HepG2 (cell line): ENCODE results near the gene PPP1R18. TPM values are rescaled to one million over a fixed set of nuclear protein-coding genes. Genes with fewer than 3 reads are reported as not detected.

Experiments used
- CBX1 ChIP-seq: IDR thresholded peaks from one replicate; pipeline ENCODE4 v1.6.1; 2016; ENCODE audit warnings: antibody characterized with exemption, low read depth
- HOXA5 ChIP-seq: sonication (generic); formaldehyde crosslinking; IDR thresholded peaks from 2 replicates; pipeline ENCODE4 v1.4.0; 2020; ENCODE audit warnings: missing genetic modification reagents
- ISL2 ChIP-seq: sonication (generic); formaldehyde crosslinking; IDR thresholded peaks from 2 replicates; pipeline ENCODE4 v1.5.0; 2020; ENCODE audit warnings: missing genetic modification reagents
- KAT8 ChIP-seq: IDR thresholded peaks from 2 replicates; pipeline ENCODE4 v1.6.1; 2016; ENCODE audit warnings: missing genetic modification reagents, missing compliant biosample characterization
- KDM6A ChIP-seq: IDR thresholded peaks from 2 replicates; pipeline ENCODE4 v1.6.1; 2016; ENCODE audit warnings: low read depth
- MAF1 ChIP-seq: sonication (generic); formaldehyde crosslinking; IDR thresholded peaks from 2 replicates; pipeline ENCODE4 v1.5.0; 2020; ENCODE audit warnings: missing genetic modification reagents, borderline replicate concordance
- MED1 ChIP-seq: sonication (generic); formaldehyde crosslinking; IDR thresholded peaks from 2 replicates; pipeline ENCODE4 v1.4.0; 2020; ENCODE audit warnings: missing genetic modification reagents
- MIER2 ChIP-seq: IDR thresholded peaks from 2 replicates; pipeline ENCODE4 v1.6.1; 2016; ENCODE audit warnings: missing biosample characterization, missing genetic modification reagents
- RERE ChIP-seq: IDR thresholded peaks from 2 replicates; pipeline ENCODE4 v1.6.1; 2016; ENCODE audit warnings: low read depth, missing genetic modification reagents, missing compliant biosample characterization
- SALL1 ChIP-seq: sonication (generic); formaldehyde crosslinking; IDR thresholded peaks from 2 replicates; pipeline ENCODE4 v1.8.0; 2022; ENCODE audit warnings: mild to moderate bottlenecking, missing genetic modification reagents
- TEAD2 ChIP-seq: sonication (generic); formaldehyde crosslinking; IDR thresholded peaks from 2 replicates; pipeline ENCODE4 v1.9.0; 2021; ENCODE audit warnings: missing genetic modification reagents
- ZNF234 ChIP-seq: sonication (generic); formaldehyde crosslinking; conservative IDR thresholded peaks from 2 replicates; pipeline ENCODE4 v1.5.1; 2020; ENCODE audit warnings: mild to moderate bottlenecking, missing genetic modification reagents
- ZNF512B ChIP-seq: sonication (generic); formaldehyde crosslinking; IDR thresholded peaks from 2 replicates; pipeline ENCODE4 v1.5.1; 2020; ENCODE audit warnings: missing genetic modification reagents, mild to moderate bottlenecking, borderline replicate concordance
- ZNF550 ChIP-seq: sonication (generic); formaldehyde crosslinking; IDR thresholded peaks from 2 replicates; pipeline ENCODE4 v1.4.0; 2020; ENCODE audit warnings: mild to moderate bottlenecking, missing genetic modification reagents, borderline replicate concordance
- ZNF556 ChIP-seq: sonication (generic); formaldehyde crosslinking; IDR thresholded peaks from 2 replicates; pipeline ENCODE4 v1.4.0; 2020; ENCODE audit warnings: mild to moderate bottlenecking, missing genetic modification reagents, borderline replicate concordance
- ZNF572 ChIP-seq: sonication (generic); formaldehyde crosslinking; IDR thresholded peaks from 2 replicates; pipeline ENCODE4 v1.5.1; 2020; ENCODE audit warnings: mild to moderate bottlenecking, missing genetic modification reagents
- ZNF782 ChIP-seq: sonication (generic); formaldehyde crosslinking; IDR thresholded peaks from 2 replicates; pipeline ENCODE4 v1.4.0; 2020; ENCODE audit warnings: missing genetic modification reagents, mild to moderate bottlenecking, borderline replicate concordance
- ZNF788 ChIP-seq: sonication (generic); formaldehyde crosslinking; IDR thresholded peaks from 2 replicates; pipeline ENCODE4 v1.5.0; 2020; ENCODE audit warnings: mild to moderate bottlenecking, missing genetic modification reagents, borderline replicate concordance
- polyA plus RNA-seq, 8 experiments: library from polyadenylated mRNA; depleted of rRNA in 3 of 8; stranded (reverse) in 7 of 8; unstranded in 1 of 8; fragments of >200 nt; fragmentation: Illumina TruSeq in 4 of 8; extraction: Trizol in 4 of 8; gene quantifications; 2 replicates each; pipeline versions ENCODE4 v1.2.1 to v1.2.3, GENCODE V29; 2011 to 2016; ENCODE audit warnings: low read depth in 4 of 8, missing spikeins in 1 of 8, mixed read lengths in 1 of 8; ENCODE audit not compliant: insufficient read depth in 1 of 8
- total RNA-seq, 5 experiments: library from RNA; depleted of rRNA; stranded (reverse); fragments of >200 nt; fragmentation: Illumina TruSeq; extraction: Trizol; gene quantifications; 2 replicates each; pipeline ENCODE4 v1.2.3, GENCODE V29; 2016; ENCODE audit warnings: low read depth in 1 of 5
- TF ChIP-seq, protein P1 (sequence below): sonication (generic); formaldehyde crosslinking; IDR thresholded peaks from 2 replicates; pipeline ENCODE4 v1.4.0; 2020; ENCODE audit warnings: missing genetic modification reagents

Gene PPP1R18
- total and polyA plus RNA-seq, 2 of the 13 experiments (the other 11 are each of a cell fraction or from before 2014, with no cell fraction given), result 4.9 to 9.2 TPM

- TF ChIP-seq, protein P1, sequence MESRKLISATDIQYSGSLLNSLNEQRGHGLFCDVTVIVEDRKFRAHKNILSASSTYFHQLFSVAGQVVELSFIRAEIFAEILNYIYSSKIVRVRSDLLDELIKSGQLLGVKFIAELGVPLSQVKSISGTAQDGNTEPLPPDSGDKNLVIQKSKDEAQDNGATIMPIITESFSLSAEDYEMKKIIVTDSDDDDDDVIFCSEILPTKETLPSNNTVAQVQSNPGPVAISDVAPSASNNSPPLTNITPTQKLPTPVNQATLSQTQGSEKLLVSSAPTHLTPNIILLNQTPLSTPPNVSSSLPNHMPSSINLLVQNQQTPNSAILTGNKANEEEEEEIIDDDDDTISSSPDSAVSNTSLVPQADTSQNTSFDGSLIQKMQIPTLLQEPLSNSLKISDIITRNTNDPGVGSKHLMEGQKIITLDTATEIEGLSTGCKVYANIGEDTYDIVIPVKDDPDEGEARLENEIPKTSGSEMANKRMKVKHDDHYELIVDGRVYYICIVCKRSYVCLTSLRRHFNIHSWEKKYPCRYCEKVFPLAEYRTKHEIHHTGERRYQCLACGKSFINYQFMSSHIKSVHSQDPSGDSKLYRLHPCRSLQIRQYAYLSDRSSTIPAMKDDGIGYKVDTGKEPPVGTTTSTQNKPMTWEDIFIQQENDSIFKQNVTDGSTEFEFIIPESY (CRISPR knock-in tag), result no peak
- TF ChIP-seq ZNF572 (CRISPR knock-in tag) (0 out of 2 replicates have a peak, but pooled peaks have one; percentile 72), TEAD2 (CRISPR knock-in tag) (no peak), KDM6A (CRISPR knock-in tag) (no peak), ZNF788 (0 out of 2 replicates have a peak, but pooled peaks have one; percentile 23), MED1 (0 out of 2 replicates have a peak, but pooled peaks have one; percentile 5), ZNF556 (CRISPR knock-in tag) (0 out of 2 replicates have a peak, but pooled peaks have one; percentile 67), ZNF234 (no peak), ZNF782 (CRISPR knock-in tag) (0 out of 2 replicates have a peak, but pooled peaks have one; percentile 55), ISL2 (CRISPR knock-in tag) (no peak), MIER2 (CRISPR knock-in tag) (no peak), RERE (CRISPR knock-in tag) (no peak), KAT8 (CRISPR knock-in tag) (0 out of 2 replicates have a peak, but pooled peaks have one; percentile 38), ZNF512B (CRISPR knock-in tag) (no peak; the same call in 1 of the 2 replicates), CBX1 (no peak), MAF1 (CRISPR knock-in tag) (no peak), ZNF550 (CRISPR knock-in tag) (no peak), SALL1 (peak; percentile 40; the same call in 1 of the 2 replicates), HOXA5 (peak; percentile 35; the same call in 1 of the 2 replicates)
These were observed at the start of gene PPP1R18 (continued) for GRCh38 chr6:30686009-30686907.
